ENCODE measurements around the gene LALBA. TPM values are rescaled to one million over a fixed set of nuclear protein-coding genes. Genes with fewer than 3 reads are reported as not detected.
A peak's percentile ranks its signal among the peaks of the same experiment; 100 is the strongest.

The LALBA gene
- not detected in 2 replicates for total RNA-seq

GRCh38 chr12:48569946-48570345, at the start of gene LALBA:
LALBA (minus strand) TSS chr12:48570046; CDS start chr12:48570020, 26 bp downstream.
- Histone ChIP-seq H3K27me3 (ENCODE audit: control insufficient read depth, insufficient read depth, low read length) (no peaks in the 10 kb centered on the region), H3K36me3 (ENCODE audit: control insufficient read depth, insufficient read depth, low read length) (no peaks in the 10 kb centered on the region), H3K4me3 (ENCODE audit: low read depth, low read length) (no peak within 1 kb of the TSS)
- TF ChIP-seq, protein P1, sequence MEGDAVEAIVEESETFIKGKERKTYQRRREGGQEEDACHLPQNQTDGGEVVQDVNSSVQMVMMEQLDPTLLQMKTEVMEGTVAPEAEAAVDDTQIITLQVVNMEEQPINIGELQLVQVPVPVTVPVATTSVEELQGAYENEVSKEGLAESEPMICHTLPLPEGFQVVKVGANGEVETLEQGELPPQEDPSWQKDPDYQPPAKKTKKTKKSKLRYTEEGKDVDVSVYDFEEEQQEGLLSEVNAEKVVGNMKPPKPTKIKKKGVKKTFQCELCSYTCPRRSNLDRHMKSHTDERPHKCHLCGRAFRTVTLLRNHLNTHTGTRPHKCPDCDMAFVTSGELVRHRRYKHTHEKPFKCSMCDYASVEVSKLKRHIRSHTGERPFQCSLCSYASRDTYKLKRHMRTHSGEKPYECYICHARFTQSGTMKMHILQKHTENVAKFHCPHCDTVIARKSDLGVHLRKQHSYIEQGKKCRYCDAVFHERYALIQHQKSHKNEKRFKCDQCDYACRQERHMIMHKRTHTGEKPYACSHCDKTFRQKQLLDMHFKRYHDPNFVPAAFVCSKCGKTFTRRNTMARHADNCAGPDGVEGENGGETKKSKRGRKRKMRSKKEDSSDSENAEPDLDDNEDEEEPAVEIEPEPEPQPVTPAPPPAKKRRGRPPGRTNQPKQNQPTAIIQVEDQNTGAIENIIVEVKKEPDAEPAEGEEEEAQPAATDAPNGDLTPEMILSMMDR (IDR thresholded peaks at IDR 0.05; ENCODE audit: insufficient read depth, low read length, poor library complexity, severe bottlenecking), result no peak
- no peak for DNase-seq (ENCODE audit: low read depth)

GRCh38 chr12:48618541-48618940, 48.7 kb upstream of the LALBA start:
- TF ChIP-seq, protein P1 (IDR thresholded peaks at IDR 0.05; ENCODE audit: insufficient read depth, low read length, poor library complexity, severe bottlenecking), result peak; percentile 97
- no peaks in the 10 kb centered on the region for H3K36me3 ChIP-seq (ENCODE audit: control insufficient read depth, insufficient read depth, low read length)
- peaks cover 2% of the 10 kb centered on the region for H3K27me3 ChIP-seq (ENCODE audit: control insufficient read depth, insufficient read depth, low read length)
- H3K4me3 ChIP-seq (ENCODE audit: low read depth, low read length), result no peak overlapping the region
- peak; percentile 34 for DNase-seq (ENCODE audit: low read depth)

- TF ChIP-seq, protein P1 (IDR thresholded peaks at IDR 0.05; ENCODE audit: insufficient read depth, low read length, poor library complexity, severe bottlenecking), result no peak
- no peaks in the 10 kb centered on the region for H3K36me3 ChIP-seq (ENCODE audit: control insufficient read depth, insufficient read depth, low read length)
- peaks cover 2% of the 10 kb centered on the region for H3K27me3 ChIP-seq (ENCODE audit: control insufficient read depth, insufficient read depth, low read length)
- no peak overlapping the region for H3K4me3 ChIP-seq (ENCODE audit: low read depth, low read length)
- no peak for DNase-seq (ENCODE audit: low read depth)
Measured at GRCh38 chr12:48615681-48616080, 45.8 kb upstream of the LALBA start.

- TF ChIP-seq, protein P1 (IDR thresholded peaks at IDR 0.05; ENCODE audit: insufficient read depth, low read length, poor library complexity, severe bottlenecking), result no peak
- no peaks in the 10 kb centered on the region for H3K36me3 ChIP-seq (ENCODE audit: control insufficient read depth, insufficient read depth, low read length)
- no peak for DNase-seq (ENCODE audit: low read depth)
- no peaks in the 10 kb centered on the region for H3K27me3 ChIP-seq (ENCODE audit: control insufficient read depth, insufficient read depth, low read length)
- no peak overlapping the region for H3K4me3 ChIP-seq (ENCODE audit: low read depth, low read length)
Measured at GRCh38 chr12:48613321-48613720, 43.5 kb upstream of the LALBA start.

DNA sequence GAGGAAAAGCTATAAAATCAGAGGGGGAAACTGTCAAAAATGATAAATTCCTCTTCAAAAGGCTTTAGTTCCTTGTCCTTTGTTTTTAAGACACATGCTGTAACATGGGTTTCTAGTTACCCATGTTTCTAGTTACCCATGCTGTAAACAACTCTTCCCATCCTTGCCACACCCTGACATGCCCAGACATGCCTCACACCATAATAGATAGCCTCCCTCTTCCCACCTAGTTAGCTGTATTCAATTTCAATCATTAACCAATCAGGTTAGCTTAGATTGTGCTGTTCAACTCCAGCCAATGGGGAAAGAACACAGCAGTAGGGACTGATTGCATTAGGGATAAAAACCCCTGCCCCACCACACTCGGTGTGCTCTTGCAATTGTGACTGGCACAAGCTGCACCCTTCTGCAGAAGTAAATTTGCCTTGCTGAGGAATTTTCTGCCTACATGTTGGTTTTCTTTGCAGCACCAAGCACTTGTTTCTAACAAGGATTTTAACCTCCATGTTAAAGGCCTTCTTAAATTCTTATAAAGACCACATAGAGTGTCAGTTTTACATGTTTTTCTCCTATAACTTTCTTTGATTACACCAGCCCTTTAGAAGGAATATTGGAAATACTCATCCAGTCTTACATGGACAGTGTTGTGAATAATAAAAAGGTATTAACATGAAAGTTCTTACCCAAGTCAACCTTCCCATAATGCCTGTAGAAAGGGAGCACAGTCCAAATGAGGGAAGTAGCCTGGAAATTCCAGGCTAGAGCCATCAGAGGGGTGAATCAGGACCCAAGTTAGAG, 32.5 kb upstream of the LALBA start:
- TF ChIP-seq, protein P1 (IDR thresholded peaks at IDR 0.05; ENCODE audit: insufficient read depth, low read length, poor library complexity, severe bottlenecking), result no peak
- DNase-seq (ENCODE audit: low read depth), result no peak
- no peaks in the 10 kb centered on the region for H3K27me3 ChIP-seq (ENCODE audit: control insufficient read depth, insufficient read depth, low read length)
- no peak overlapping the region for H3K4me3 ChIP-seq (ENCODE audit: low read depth, low read length)
- H3K36me3 ChIP-seq (ENCODE audit: control insufficient read depth, insufficient read depth, low read length), result no peaks in the 10 kb centered on the region

Data from kidney epithelial cell (primary cell).